HepG2 (cell line): ENCODE measurements around the gene NGB.

Source experiments
- ARID2 ChIP-seq: sonication (generic); formaldehyde crosslinking; IDR thresholded peaks from 2 replicates; pipeline ENCODE4 v1.8.1; 2022; ENCODE audit warnings: mild to moderate bottlenecking, missing genetic modification reagents, borderline replicate concordance
- ATF2 ChIP-seq: sonication (generic); formaldehyde crosslinking; IDR thresholded peaks from 2 replicates; pipeline ENCODE4 v1.4.0; 2020; ENCODE audit warnings: missing genetic modification reagents
- EZH2 ChIP-seq: conservative IDR thresholded peaks from 2 replicates; pipeline ENCODE4 v1.6.1; 2012; ENCODE audit warnings: mild to moderate bottlenecking, low read depth, low read length, moderate library complexity
- FOSL1 ChIP-seq: sonication (generic); formaldehyde crosslinking; IDR thresholded peaks from 2 replicates; pipeline ENCODE4 v1.9.0; 2021; ENCODE audit warnings: missing genetic modification reagents, borderline replicate concordance
- GLI4 ChIP-seq: sonication (generic); formaldehyde crosslinking; IDR thresholded peaks from 2 replicates; pipeline ENCODE4 v1.5.1; 2020; ENCODE audit warnings: missing genetic modification reagents, mild to moderate bottlenecking, moderate library complexity, borderline replicate concordance
- MXI1 ChIP-seq: IDR thresholded peaks from 3 replicates; pipeline ENCODE4 v1.6.1; 2012; ENCODE audit warnings: low read depth, low read length, inconsistent platforms, borderline replicate concordance
- NR0B2 ChIP-seq: sonication (generic); formaldehyde crosslinking; IDR thresholded peaks from 2 replicates; pipeline ENCODE4 v1.4.0; 2020; ENCODE audit warnings: mild to moderate bottlenecking, missing genetic modification reagents
- POLR2AphosphoS5 ChIP-seq: IDR thresholded peaks from 2 replicates; pipeline ENCODE4 v1.6.1; 2012; ENCODE audit warnings: low read depth, low read length
- REST ChIP-seq, 2 experiments: IDR thresholded peaks; 2 replicates each; pipeline ENCODE4 v1.6.1; 2011 to 2012; ENCODE audit warnings: low read length in 2 of 2, borderline replicate concordance in 1 of 2, low read depth in 1 of 2, mild to moderate bottlenecking in 1 of 2, moderate library complexity in 1 of 2
- XRCC5 ChIP-seq: fragments of 200-400 bp; formaldehyde crosslinking; optimal IDR thresholded peaks from 2 replicates; pipeline ENCODE3; 2017; ENCODE audit warnings: mild to moderate bottlenecking, low read length
- TF ChIP-seq, protein P1 (sequence below): sonication (generic); formaldehyde crosslinking; IDR thresholded peaks from 2 replicates; pipeline ENCODE4 v1.4.0; 2020; ENCODE audit warnings: missing genetic modification reagents
- TF ChIP-seq, protein P2 (sequence below): sonication (generic); formaldehyde crosslinking; IDR thresholded peaks from 2 replicates; pipeline ENCODE4 v1.5.0; 2020; ENCODE audit warnings: mild to moderate bottlenecking, missing genetic modification reagents, moderate library complexity

DNA sequence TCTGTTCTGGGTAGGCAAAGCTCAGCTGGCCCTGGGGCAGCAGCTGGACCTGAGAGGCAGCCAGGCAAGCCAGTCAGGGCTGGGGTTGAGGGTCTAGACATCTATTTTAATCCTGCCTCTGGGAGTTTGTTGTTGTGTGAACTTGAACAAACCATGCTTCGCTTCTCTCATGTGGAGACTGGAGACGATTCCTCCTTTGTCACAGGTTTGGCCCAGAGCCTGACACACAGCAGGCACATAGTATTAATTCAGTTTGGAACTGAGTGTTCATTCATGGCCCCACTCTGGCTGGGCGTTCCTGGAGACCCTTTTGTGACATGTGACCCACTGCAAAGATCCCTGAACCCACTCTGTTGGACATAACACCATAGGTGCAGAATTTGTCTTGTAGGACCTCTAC is 39.3 kb downstream of the NGB start:
- no peak for TF ChIP-seq ATF2 (CRISPR knock-in tag)
- TF ChIP-seq MXI1, result no peak
- no peak for TF ChIP-seq REST (IDR thresholded peaks at IDR 0.05; ENCODE audit: borderline replicate concordance in 1 of 2, low read depth in 1 of 2, low read length in 2 of 2)
- no peak for TF ChIP-seq EZH2
- TF ChIP-seq NR0B2 (CRISPR knock-in tag), result no peak
- TF ChIP-seq, protein P1, sequence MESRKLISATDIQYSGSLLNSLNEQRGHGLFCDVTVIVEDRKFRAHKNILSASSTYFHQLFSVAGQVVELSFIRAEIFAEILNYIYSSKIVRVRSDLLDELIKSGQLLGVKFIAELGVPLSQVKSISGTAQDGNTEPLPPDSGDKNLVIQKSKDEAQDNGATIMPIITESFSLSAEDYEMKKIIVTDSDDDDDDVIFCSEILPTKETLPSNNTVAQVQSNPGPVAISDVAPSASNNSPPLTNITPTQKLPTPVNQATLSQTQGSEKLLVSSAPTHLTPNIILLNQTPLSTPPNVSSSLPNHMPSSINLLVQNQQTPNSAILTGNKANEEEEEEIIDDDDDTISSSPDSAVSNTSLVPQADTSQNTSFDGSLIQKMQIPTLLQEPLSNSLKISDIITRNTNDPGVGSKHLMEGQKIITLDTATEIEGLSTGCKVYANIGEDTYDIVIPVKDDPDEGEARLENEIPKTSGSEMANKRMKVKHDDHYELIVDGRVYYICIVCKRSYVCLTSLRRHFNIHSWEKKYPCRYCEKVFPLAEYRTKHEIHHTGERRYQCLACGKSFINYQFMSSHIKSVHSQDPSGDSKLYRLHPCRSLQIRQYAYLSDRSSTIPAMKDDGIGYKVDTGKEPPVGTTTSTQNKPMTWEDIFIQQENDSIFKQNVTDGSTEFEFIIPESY, result no peak
- TF ChIP-seq FOSL1 (CRISPR knock-in tag), result no peak
- TF ChIP-seq, protein P2, sequence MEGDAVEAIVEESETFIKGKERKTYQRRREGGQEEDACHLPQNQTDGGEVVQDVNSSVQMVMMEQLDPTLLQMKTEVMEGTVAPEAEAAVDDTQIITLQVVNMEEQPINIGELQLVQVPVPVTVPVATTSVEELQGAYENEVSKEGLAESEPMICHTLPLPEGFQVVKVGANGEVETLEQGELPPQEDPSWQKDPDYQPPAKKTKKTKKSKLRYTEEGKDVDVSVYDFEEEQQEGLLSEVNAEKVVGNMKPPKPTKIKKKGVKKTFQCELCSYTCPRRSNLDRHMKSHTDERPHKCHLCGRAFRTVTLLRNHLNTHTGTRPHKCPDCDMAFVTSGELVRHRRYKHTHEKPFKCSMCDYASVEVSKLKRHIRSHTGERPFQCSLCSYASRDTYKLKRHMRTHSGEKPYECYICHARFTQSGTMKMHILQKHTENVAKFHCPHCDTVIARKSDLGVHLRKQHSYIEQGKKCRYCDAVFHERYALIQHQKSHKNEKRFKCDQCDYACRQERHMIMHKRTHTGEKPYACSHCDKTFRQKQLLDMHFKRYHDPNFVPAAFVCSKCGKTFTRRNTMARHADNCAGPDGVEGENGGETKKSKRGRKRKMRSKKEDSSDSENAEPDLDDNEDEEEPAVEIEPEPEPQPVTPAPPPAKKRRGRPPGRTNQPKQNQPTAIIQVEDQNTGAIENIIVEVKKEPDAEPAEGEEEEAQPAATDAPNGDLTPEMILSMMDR, result no peak
- no peak for TF ChIP-seq ARID2 (CRISPR knock-in tag)
- TF ChIP-seq POLR2AphosphoS5, result no peak
- TF ChIP-seq XRCC5, result no peak
- no peak for TF ChIP-seq GLI4 (CRISPR knock-in tag)
